ENCODE data around the gene VSTM2L.

VSTM2L gene

DNA sequence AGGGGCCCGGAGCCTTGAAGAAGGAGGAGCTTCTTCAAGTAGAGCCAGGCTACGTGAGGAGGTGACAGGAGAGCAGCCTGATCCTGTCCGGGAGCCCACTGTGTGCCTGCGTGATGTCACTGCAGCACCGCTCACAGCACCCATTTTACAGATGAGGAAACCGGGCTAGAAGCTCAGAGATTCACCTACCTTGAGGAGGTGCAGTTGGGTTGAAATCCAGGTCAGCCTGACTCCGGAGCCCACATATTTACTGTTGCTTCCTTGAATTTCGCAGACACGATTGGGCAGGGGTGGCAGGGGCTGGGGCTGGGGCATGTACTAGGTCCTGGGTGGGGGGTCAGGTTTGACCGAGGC is 12.5 kb downstream of the VSTM2L start:
- no peak for DNase-seq (ENCODE audit: low read depth)
- TF ChIP-seq, protein P1, sequence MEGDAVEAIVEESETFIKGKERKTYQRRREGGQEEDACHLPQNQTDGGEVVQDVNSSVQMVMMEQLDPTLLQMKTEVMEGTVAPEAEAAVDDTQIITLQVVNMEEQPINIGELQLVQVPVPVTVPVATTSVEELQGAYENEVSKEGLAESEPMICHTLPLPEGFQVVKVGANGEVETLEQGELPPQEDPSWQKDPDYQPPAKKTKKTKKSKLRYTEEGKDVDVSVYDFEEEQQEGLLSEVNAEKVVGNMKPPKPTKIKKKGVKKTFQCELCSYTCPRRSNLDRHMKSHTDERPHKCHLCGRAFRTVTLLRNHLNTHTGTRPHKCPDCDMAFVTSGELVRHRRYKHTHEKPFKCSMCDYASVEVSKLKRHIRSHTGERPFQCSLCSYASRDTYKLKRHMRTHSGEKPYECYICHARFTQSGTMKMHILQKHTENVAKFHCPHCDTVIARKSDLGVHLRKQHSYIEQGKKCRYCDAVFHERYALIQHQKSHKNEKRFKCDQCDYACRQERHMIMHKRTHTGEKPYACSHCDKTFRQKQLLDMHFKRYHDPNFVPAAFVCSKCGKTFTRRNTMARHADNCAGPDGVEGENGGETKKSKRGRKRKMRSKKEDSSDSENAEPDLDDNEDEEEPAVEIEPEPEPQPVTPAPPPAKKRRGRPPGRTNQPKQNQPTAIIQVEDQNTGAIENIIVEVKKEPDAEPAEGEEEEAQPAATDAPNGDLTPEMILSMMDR (IDR thresholded peaks at IDR 0.05; ENCODE audit: low read depth, low read length, missing control alignments) = no peak
- H3K4me3 ChIP-seq (ENCODE audit: low read depth, low read length) = no peak overlapping the region

DNA sequence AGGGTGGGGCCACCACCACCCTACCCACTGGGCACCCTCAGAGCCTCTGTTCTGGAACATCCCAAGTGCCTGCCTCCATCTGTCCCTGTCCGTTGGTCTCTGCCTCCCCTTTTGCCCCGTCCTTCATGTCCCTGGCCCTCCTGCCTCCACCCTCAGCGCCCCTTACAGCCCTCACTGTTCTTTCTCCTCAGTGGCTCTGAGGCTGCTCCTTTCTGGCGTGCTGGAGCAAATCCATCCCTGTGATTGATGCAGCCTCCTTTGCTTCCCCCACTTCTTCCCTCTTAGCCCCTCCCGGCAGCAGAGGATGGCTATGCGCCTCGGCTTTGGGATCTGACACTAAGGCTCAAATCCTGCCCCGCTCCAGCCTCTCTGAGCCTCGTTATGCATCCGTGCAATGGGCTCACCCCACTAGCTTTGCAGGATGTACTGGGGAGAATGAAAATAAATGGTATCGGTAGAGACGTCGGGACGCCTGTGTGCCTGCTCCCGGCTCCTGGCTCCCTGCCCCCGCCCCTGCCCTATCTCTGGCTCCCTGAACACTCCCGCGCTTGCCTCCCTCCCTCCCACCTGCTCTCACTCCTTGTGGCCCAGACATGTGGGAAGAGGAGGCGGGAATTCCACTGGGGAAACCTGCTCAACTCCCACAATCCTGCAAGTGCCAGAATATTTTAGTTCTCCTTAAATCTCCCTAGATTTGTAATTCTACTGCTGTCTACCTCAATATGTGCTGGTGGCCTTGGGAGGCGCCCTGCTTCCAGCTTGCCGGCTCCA is 13.1 kb downstream of the VSTM2L start:
- no peak for DNase-seq (ENCODE audit: low read depth)
- TF ChIP-seq, protein P1 (IDR thresholded peaks at IDR 0.05; ENCODE audit: low read depth, low read length, missing control alignments) = no peak
- no peak overlapping the region for H3K4me3 ChIP-seq (ENCODE audit: low read depth, low read length)

DNA sequence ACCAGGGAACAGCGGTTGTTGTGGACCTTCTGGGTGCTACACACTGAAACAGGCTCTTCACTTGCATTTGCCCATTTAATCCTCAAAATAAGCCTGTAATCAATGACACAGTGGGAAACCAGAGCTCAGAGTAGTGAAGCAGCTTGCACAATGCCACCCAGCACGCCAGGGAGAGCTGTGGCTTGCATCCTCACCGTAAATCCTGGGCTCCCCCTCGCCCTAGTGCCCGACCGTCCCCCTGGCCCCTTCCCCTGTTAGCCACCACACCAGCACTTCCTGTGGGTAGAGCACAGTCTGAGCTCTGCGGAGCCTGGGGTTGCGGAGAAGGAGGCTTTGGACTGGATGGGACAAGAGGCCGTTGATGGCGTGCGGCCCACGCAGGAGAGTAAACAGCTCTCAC is 14.5 kb downstream of the VSTM2L start:
- no peak for DNase-seq (ENCODE audit: low read depth)
- TF ChIP-seq, protein P1 (IDR thresholded peaks at IDR 0.05; ENCODE audit: low read depth, low read length, missing control alignments) = no peak
- H3K4me3 ChIP-seq (ENCODE audit: low read depth, low read length) = no peak overlapping the region

DNA sequence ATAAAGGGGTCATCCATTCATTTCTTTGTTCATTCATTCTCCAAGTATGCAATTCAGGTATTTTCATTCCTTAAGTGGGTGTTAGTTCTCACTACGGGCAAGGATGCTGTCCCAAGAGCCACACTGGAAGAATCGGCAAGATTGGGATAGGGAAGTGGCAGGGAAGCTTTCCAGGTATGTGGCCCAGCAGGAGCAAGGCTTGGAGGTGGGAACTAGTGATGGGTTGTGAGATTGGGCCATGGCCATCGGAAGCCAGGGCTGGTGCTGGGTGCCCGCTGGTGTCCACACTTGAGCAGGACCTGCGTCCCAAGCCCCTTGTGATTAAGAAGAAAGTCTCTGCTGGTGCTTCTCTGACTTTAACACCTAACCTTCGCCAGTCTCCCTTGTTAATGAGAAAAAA is 15.1 kb downstream of the VSTM2L start:
- no peak overlapping the region for H3K4me3 ChIP-seq (ENCODE audit: low read depth, low read length)
- TF ChIP-seq, protein P1 (IDR thresholded peaks at IDR 0.05; ENCODE audit: low read depth, low read length, missing control alignments) = no peak
- no peak for DNase-seq (ENCODE audit: low read depth)

DNA sequence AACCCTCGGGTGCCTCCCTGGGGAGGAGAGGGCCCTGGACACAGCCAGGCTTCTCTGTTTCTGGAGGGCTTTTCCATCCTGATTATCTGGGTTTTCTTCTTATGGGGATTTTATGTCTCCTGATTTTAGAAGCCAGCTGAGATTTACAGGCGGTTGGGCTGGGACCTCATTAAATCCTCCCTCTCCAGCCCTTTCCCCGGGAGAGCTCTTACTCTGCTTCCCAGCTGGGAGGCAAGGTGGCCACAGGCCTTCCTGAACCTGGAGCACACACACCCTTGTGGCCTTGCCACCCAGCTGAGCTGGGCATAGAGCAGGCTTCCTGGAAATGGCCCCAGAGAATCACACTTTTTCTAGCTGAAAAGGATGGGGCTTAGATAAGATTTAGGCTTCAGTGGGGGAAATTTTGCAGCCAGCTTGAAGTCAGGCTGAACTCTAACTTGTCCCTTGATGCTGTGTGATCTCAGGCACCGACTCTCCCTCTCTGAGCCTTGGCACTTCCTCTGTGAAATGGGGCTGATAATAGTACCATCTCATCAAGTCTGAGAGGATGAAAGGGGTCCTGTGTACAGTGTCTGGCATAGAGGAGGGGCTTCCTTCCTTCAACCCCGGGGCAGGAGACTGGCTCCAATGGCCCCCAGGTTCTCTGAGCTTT is 16.6 kb downstream of the VSTM2L start:
- TF ChIP-seq, protein P1 (IDR thresholded peaks at IDR 0.05; ENCODE audit: low read depth, low read length, missing control alignments) = no peak
- H3K4me3 ChIP-seq (ENCODE audit: low read depth, low read length) = no peak overlapping the region
- DNase-seq (ENCODE audit: low read depth) = no peak

DNA sequence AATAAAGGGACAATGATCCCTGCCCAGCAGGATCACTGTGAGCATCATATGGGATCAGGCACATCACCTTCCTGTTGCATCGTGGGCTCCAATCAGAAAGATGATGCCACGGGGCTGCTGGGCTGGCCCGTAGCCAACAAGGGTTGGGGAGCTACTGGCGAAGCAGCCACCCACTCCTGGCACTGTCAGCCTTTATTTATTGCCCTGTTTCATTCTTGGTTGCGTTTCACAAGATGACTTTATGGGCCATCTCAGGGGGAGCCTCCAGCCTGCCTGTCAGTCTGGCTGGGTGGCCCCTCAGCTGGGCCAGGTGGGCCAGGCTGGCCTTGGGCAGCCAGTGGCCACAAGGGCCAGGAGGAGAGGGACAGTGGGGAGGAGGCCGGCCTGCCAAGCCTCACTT is 17.3 kb downstream of the VSTM2L start:
- H3K4me3 ChIP-seq (ENCODE audit: low read depth, low read length) = no peak overlapping the region
- TF ChIP-seq, protein P1 (IDR thresholded peaks at IDR 0.05; ENCODE audit: low read depth, low read length, missing control alignments) = no peak
- no peak for DNase-seq (ENCODE audit: low read depth)
